PC-9 (cell line): Measurements from ENCODE around the gene CCDC170. TPM values are rescaled to one million over a fixed set of nuclear protein-coding genes. Genes with fewer than 3 reads are reported as not detected.
A peak's percentile ranks its signal among the peaks of the same experiment; 100 is the strongest.
"Not testable (repeated sequence)": the region's sequence is repeated elsewhere in the genome, so short reads cannot be mapped to it uniquely, and the experiment has no call there.

Source experiments
- BruUV-seq: library from RNA; stranded (reverse); fragments of 400-500 nt; replicated peaks from 2 replicates; lab custom pipeline; 2021; lab: Mats Ljungman, UMichigan
- CTCF ChIA-PET: fragments of 300-600 bp; sonication (Branson Sonifier 250); formaldehyde crosslinking; loops from one replicate; lab custom pipeline; 2022; ENCODE audit warnings: antibody characterized with exemption; lab: Charles Lee
- POLR2A ChIA-PET: fragments of 300-600 bp; sonication (Branson Sonifier 250); formaldehyde crosslinking; loops from one replicate; lab custom pipeline; 2022; ENCODE audit warnings: antibody characterized with exemption; ENCODE audit not compliant: unreplicated experiment; lab: Charles Lee
- DNase-seq, 2 experiments: peaks; one replicate each; pipeline versions ENCODE4 v3.0.0 to v3.0.0-alpha.2; 2015 to 2022; ENCODE audit warnings: mixed read lengths in 1 of 2
- H2AFZ ChIP-seq: fragments of 200-600 bp; sonication (generic); 2 replicates; pipeline ENCODE4 v1.8.1; 2017; ENCODE audit warnings: antibody characterized with exemption
- H3F3A ChIP-seq: fragments of 200-600 bp; sonication (generic); 2 replicates; pipeline ENCODE4 v1.8.1; 2017; ENCODE audit warnings: antibody characterized with exemption, mild to moderate bottlenecking, low read depth; ENCODE audit not compliant: insufficient read depth
- H3K27ac ChIP-seq: fragments of 200-600 bp; sonication (generic); 2 replicates; pipeline ENCODE4 v1.6.1; 2016; ENCODE audit warnings: mixed run types
- H3K27me3 ChIP-seq: fragments of 200-600 bp; sonication (generic); 2 replicates; pipeline ENCODE4 v1.6.1; 2016; ENCODE audit warnings: low read depth, mixed run types; ENCODE audit not compliant: insufficient read depth
- H3K36me3 ChIP-seq: fragments of 200-600 bp; sonication (generic); 2 replicates; pipeline ENCODE4 v1.6.1; 2016; ENCODE audit warnings: low read depth, mixed run types
- H3K4me1 ChIP-seq: fragments of 200-600 bp; sonication (generic); replicated peaks from 2 replicates; pipeline ENCODE4 v1.6.1; 2016; ENCODE audit warnings: mixed run types; ENCODE audit not compliant: insufficient read depth
- H3K4me2 ChIP-seq: fragments of 200-600 bp; sonication (generic); 2 replicates; pipeline ENCODE4 v1.6.1; 2017; ENCODE audit warnings: mixed run types
- H3K4me3 ChIP-seq: fragments of 200-600 bp; sonication (generic); 2 replicates; pipeline ENCODE4 v1.6.1; 2016; ENCODE audit warnings: mixed run types
- H3K79me2 ChIP-seq: fragments of 200-600 bp; sonication (generic); 2 replicates; pipeline ENCODE4 v1.6.1; 2017; ENCODE audit warnings: low read depth, mixed run types
- H3K9me2 ChIP-seq: fragments of 200-600 bp; sonication (generic); 2 replicates; pipeline ENCODE4 v1.8.1; 2017; ENCODE audit warnings: mild to moderate bottlenecking; ENCODE audit not compliant: insufficient read depth
- H3K9me3 ChIP-seq: fragments of 200-600 bp; sonication (generic); 2 replicates; pipeline ENCODE4 v1.8.1; 2016; ENCODE audit warnings: low read depth; ENCODE audit not compliant: insufficient read depth
- H4K20me1 ChIP-seq: fragments of 200-600 bp; sonication (generic); 2 replicates; pipeline ENCODE4 v1.8.1; 2017; ENCODE audit not compliant: insufficient read depth
- EZH2 ChIP-seq: fragments of 200-600 bp; sonication (generic); IDR thresholded peaks from 2 replicates; pipeline ENCODE4 v1.8.0; 2017; ENCODE audit warnings: antibody characterized with exemption, low read depth
- intact Hi-C: fragments of 100-400 bp; cut with micrococcal nuclease; formaldehyde crosslinking; loops from one replicate; pipeline ENCODE4 v1.10.0; 2022; ENCODE audit not compliant: unreplicated experiment
- total RNA-seq: library from RNA; stranded (reverse); gene quantifications from 2 replicates; pipeline ENCODE4 v1.2.3, GENCODE V29; 2021
- TF ChIP-seq, protein P1 (sequence below): fragments of 200-600 bp; sonication (generic); conservative IDR thresholded peaks from 2 replicates; pipeline ENCODE4 v1.6.1; 2017; ENCODE audit warnings: mixed run types, antibody characterized with exemption, mild to moderate bottlenecking, moderate library complexity

CCDC170 gene
- total RNA-seq, 1 experiment from 2014 or later, result 1.6 TPM

DNA sequence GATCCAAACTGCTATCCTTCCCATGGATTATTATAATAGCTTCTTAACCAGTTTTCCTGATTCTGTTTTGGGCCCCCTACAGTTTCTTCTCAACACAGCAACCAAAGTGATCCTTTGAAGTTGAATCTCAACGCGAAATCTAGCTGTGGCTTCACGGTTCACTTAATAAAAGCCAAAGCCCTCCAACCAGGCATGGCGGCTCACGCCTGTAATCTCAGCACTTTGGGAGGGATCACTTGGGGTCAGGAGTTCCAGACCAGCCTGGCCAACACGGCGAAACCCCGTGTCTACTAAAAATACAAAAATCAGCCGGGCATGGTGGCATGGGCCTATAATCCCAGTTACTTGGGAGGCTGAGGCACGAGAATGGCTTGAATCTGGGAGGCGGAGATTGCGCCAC is 45.2 kb upstream of the CCDC170 start:
- POLR2A ChIA-PET, result no interaction called here
- Histone ChIP-seq H2AFZ (no peak overlapping the region), H3K9me3 (no peaks in the 10 kb centered on the region), H3F3A (peaks cover 31% of the 10 kb centered on the region), H3K4me3 (no peak overlapping the region), H3K27ac (no peak overlapping the region), H3K79me2 (peaks cover 58% of the 10 kb centered on the region), H4K20me1 (no peaks in the 10 kb centered on the region), H3K4me1 (peaks cover 16% of the 10 kb centered on the region), H3K9me2 (no peaks in the 10 kb centered on the region), H3K27me3 (no peaks in the 10 kb centered on the region), H3K36me3 (peaks cover 8% of the 10 kb centered on the region; the same call in 1 of the 2 replicates), H3K4me2 (no peak overlapping the region)
- CTCF ChIA-PET, result no interaction called here
- TF ChIP-seq, protein P1, sequence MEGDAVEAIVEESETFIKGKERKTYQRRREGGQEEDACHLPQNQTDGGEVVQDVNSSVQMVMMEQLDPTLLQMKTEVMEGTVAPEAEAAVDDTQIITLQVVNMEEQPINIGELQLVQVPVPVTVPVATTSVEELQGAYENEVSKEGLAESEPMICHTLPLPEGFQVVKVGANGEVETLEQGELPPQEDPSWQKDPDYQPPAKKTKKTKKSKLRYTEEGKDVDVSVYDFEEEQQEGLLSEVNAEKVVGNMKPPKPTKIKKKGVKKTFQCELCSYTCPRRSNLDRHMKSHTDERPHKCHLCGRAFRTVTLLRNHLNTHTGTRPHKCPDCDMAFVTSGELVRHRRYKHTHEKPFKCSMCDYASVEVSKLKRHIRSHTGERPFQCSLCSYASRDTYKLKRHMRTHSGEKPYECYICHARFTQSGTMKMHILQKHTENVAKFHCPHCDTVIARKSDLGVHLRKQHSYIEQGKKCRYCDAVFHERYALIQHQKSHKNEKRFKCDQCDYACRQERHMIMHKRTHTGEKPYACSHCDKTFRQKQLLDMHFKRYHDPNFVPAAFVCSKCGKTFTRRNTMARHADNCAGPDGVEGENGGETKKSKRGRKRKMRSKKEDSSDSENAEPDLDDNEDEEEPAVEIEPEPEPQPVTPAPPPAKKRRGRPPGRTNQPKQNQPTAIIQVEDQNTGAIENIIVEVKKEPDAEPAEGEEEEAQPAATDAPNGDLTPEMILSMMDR, result no peak
- no peak for TF ChIP-seq EZH2
- no peak for DNase-seq
- intact Hi-C loops, result no loop called here
- no TSS peak for BruUV-seq

DNA sequence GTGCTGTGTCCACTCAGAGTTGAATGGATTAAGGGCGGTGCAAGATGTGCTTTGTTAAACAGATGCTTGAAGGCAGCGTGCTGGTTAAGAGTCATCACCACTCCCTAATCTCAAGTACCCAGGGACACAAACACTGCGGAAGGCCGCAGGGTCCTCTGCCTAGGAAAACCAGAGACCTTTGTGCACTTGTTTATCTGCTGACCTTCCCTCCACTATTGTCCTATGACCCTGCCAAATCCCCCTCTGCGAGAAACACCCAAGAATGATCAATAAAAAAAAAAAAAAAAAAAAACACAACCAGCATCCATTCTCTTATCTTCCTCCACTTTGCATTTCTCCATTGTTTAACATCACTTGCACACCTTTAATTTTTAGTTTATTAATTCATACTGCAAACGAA is 42.9 kb upstream of the CCDC170 start:
- Histone ChIP-seq H3F3A (peaks cover 26% of the 10 kb centered on the region), H3K4me2 (peak overlapping the region; percentile 76), H3K4me3 (peak overlapping the region; percentile 81), H3K27ac (peak overlapping the region; percentile 62; the same call in 1 of the 2 replicates), H3K4me1 (peaks cover 21% of the 10 kb centered on the region), H2AFZ (0 out of 2 replicates have a peak overlapping the region, but pooled peaks have one; percentile 89), H3K79me2 (peaks cover 54% of the 10 kb centered on the region)
- H3K27me3 ChIP-seq, H3K9me2 ChIP-seq, POLR2A ChIA-PET, H4K20me1 ChIP-seq, DNase-seq, H3K9me3 ChIP-seq, CTCF ChIA-PET, H3K36me3 ChIP-seq, BruUV-seq: not testable (repeated sequence)
- intact Hi-C loops, result loop anchor here (5.0 to 10.0 kb wide), 2 partner anchors 216 to 314 kb away; no protein-coding TSS in a partner anchor

DNA sequence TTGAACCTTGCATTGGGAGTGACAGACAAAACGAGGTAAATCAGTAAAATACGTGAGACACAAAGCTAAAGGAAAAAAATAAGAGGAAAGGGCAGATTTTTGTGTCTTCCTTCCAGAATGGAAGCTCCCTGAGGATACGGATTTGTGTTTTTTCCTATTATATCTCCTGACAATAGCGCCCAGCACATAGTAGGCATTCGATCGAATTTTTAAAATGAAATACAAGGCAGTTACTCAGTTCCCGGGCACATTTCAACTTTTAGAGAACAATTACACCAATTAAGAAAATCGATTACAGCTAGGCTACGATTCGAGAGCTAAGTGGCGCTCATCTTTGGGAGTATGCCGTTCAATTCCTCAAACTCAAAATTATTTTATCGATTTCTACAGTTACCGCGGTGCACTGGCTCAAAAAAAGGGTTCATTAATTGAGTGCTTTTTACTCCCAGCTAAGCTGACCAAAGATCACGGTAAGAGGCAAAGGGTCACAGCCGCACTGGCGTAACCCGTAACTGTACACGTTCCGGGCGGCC is 42.3 kb upstream of the CCDC170 start:
- Histone ChIP-seq H3K79me2 (peaks cover 54% of the 10 kb centered on the region), H3K4me3 (peak overlapping the region; percentile 81), H3K4me2 (peak overlapping the region; percentile 76), H3K4me1 (peaks cover 15% of the 10 kb centered on the region), H3F3A (peaks cover 23% of the 10 kb centered on the region), H3K27me3 (no peaks in the 10 kb centered on the region), H2AFZ (peak overlapping the region; percentile 89), H3K9me3 (no peaks in the 10 kb centered on the region), H3K27ac (peak overlapping the region; percentile 62), H4K20me1 (no peaks in the 10 kb centered on the region), H3K9me2 (no peaks in the 10 kb centered on the region), H3K36me3 (no peaks in the 10 kb centered on the region)
- BruUV-seq, result TSS peak; percentile 87
- ChIA-PET CTCF (no interaction called here), POLR2A (interaction anchor here (0.5 kb wide), 1 partner anchor 188 kb away, joined by 8 read pairs; no protein-coding TSS in a partner anchor)
- TF ChIP-seq, protein P1, result no peak
- TF ChIP-seq EZH2, result no peak
- intact Hi-C loops, result loop anchor here (5.0 to 10.0 kb wide), 2 partner anchors 216 to 313 kb away; no protein-coding TSS in a partner anchor
- DNase-seq, result no peak
